A673 (cell line): ENCODE measurements around the gene KIT.

ENCODE experiments used
- CTCF ChIP-seq: fragments of 300-800, 200-600 bp; sonication (generic); conservative IDR thresholded peaks from 2 replicates; pipeline ENCODE4 v1.5.1; 2017; ENCODE audit warnings: low read depth, mild to moderate bottlenecking, antibody characterized with exemption, low read length, moderate library complexity, mixed read lengths
- EZH2 ChIP-seq: fragments of 200-600 bp; sonication (generic); IDR thresholded peaks from 2 replicates; pipeline ENCODE4 v1.6.1; 2017; ENCODE audit warnings: borderline replicate concordance, low read depth, mild to moderate bottlenecking, mixed read lengths, antibody characterized with exemption, low read length; ENCODE audit not compliant: poor library complexity, severe bottlenecking

DNA sequence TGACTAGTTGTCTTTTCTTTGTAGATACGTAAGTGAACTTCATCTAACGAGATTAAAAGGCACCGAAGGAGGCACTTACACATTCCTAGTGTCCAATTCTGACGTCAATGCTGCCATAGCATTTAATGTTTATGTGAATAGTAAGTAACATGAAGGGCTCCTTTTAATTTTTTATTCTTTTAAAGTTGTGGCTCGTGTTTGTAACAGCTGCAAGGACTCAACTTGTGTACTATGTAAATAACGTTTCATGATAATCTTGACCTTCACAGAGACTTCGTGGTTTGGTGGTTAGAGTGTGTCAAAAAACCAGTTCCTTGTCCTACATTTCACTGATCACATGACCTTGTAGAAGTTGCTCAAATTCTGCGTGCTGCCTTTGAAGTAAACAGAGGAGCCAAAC, 51.6 kb downstream of the KIT start:
- TF ChIP-seq CTCF, result no peak
- no peak for TF ChIP-seq EZH2
